Measurements from ENCODE around the gene ANKRD13B.

DNA sequence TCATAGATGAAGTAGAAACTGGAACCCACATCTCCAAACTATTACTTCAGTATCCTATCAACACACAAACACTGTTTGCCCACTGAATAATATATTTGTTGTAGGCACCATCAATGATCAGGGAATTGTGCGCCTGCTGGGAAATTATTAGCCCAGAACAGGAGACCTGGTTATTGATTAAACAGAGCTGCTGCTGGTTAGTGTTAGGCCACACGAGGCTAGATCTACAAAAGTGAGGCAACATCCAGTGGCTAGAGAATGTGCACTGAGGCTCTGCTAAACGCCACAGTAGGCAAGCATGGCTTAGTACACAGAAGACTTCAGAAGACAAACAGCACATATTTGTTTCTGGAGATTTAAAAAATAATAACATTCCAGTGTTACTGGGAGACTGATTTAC lies 37.1 kb upstream of the ANKRD13B start:
- no peak for TF ChIP-seq POLR2A (IDR thresholded peaks at IDR 0.05; ENCODE audit: low read depth, low read length)
- TF ChIP-seq TAF1 (IDR thresholded peaks at IDR 0.05; ENCODE audit: borderline replicate concordance, low read depth, low read length), result no peak
- no peak for TF ChIP-seq POLR2AphosphoS5 (IDR thresholded peaks at IDR 0.05; ENCODE audit: low read depth, low read length)
